PFSK-1 (cell line): Measurements from ENCODE around the gene COQ8A.

Source experiments
- TAF1 ChIP-seq: IDR thresholded peaks from 2 replicates; pipeline ENCODE4 v1.6.1; 2012; ENCODE audit warnings: low read length, control low read depth, borderline replicate concordance; ENCODE audit not compliant: insufficient read depth
- TF ChIP-seq, protein P1 (sequence below), 2 experiments: IDR thresholded peaks; 2 replicates each; pipeline versions ENCODE4 v1.6.1 to v1.8.0; 2011 to 2012; ENCODE audit warnings: low read depth in 2 of 2, low read length in 2 of 2, control low read depth in 1 of 2, inconsistent platforms in 1 of 2, mild to moderate bottlenecking in 1 of 2, moderate library complexity in 1 of 2; ENCODE audit not compliant: insufficient read depth in 1 of 2

DNA sequence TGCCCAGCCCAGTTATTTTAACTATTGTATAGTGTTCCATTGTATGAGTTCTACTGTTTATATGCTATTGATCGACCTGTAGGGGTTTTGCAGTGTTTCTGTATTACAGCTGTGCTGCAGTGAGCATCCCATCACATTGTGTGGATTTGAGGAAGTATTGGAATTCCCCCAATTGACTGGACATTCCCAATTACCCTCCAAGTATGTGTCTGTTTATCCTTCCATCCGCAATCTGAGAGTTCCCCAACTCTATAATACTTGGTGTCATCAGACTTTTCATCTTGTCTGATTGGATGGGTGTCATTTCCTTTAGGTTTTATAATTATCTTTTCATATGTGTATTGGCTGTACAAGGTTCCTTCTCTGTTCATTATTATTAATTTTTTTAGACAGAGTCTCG, 41.8 kb upstream of the COQ8A start:
- TF ChIP-seq, protein P1, sequence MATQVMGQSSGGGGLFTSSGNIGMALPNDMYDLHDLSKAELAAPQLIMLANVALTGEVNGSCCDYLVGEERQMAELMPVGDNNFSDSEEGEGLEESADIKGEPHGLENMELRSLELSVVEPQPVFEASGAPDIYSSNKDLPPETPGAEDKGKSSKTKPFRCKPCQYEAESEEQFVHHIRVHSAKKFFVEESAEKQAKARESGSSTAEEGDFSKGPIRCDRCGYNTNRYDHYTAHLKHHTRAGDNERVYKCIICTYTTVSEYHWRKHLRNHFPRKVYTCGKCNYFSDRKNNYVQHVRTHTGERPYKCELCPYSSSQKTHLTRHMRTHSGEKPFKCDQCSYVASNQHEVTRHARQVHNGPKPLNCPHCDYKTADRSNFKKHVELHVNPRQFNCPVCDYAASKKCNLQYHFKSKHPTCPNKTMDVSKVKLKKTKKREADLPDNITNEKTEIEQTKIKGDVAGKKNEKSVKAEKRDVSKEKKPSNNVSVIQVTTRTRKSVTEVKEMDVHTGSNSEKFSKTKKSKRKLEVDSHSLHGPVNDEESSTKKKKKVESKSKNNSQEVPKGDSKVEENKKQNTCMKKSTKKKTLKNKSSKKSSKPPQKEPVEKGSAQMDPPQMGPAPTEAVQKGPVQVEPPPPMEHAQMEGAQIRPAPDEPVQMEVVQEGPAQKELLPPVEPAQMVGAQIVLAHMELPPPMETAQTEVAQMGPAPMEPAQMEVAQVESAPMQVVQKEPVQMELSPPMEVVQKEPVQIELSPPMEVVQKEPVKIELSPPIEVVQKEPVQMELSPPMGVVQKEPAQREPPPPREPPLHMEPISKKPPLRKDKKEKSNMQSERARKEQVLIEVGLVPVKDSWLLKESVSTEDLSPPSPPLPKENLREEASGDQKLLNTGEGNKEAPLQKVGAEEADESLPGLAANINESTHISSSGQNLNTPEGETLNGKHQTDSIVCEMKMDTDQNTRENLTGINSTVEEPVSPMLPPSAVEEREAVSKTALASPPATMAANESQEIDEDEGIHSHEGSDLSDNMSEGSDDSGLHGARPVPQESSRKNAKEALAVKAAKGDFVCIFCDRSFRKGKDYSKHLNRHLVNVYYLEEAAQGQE (IDR thresholded peaks at IDR 0.05; ENCODE audit: insufficient read depth in 1 of 2, low read depth in 2 of 2, low read length in 2 of 2) = no peak
- TF ChIP-seq TAF1 = no peak
